HG02623 (cell line): ENCODE results near the gene TXNDC9.
"Not testable (repeated sequence)": the region's sequence is repeated elsewhere in the genome, so short reads cannot be mapped to it uniquely, and the experiment has no call there.

Source experiments
- ATAC-seq: cut with Tn5 transposase; IDR thresholded peaks from one replicate; pipeline ENCODE4 v1.9.1; 2021; ENCODE audit warnings: moderate library complexity; ENCODE audit not compliant: unreplicated experiment

Gene TXNDC9

DNA sequence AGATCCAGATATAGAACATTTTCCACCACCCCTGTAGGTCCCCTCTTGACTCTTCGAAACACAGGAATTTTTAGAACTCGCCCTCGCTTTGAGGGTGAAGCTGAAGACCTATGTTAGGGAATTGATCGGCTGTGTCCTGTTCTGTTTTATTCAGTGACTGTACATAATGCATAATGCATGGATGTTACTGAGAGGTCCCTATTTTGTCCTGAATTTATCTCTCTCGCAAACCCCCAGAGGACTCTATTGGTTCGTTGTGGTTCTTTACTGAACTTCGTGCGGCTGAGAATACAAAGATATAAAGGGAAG is 625 bp upstream of the TXNDC9 start:
- ATAC-seq, result no peak

DNA sequence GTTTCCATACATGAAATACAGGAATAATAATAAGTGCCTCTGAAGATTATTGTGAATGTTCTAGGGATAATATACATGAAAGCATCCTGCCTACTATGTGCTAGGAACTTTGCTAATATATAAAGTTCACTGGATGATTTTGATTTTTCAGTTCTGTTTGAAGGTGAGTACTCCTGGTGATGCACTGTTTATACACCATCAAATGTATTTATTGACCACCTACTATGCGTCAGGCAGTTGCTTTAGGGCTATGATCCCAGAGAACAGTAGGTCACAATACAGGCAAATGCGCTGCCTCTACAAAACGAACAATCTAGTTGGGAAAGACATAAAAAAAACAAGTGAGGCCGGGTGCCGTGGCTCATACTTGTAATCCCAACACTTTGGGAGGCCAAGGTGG is 10.7 kb downstream of the TXNDC9 start:
- no peak for ATAC-seq

DNA sequence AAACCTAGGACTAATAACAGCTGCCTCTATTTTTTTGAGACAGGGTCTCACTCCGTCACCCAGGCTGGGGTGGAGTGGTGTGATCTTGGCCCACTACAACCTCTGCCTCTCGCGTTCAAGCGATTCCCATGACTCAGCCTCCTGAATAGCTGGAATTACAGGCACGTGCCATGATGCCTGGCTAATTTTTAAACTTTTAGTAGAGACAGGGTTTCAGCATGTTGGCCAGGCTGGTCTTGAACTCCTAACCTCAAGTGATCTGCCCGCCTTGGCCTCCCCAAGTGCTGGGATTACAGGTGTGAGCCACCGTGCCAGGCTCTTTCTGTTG is 18.3 kb downstream of the TXNDC9 start:
- not testable (repeated sequence) for ATAC-seq

DNA sequence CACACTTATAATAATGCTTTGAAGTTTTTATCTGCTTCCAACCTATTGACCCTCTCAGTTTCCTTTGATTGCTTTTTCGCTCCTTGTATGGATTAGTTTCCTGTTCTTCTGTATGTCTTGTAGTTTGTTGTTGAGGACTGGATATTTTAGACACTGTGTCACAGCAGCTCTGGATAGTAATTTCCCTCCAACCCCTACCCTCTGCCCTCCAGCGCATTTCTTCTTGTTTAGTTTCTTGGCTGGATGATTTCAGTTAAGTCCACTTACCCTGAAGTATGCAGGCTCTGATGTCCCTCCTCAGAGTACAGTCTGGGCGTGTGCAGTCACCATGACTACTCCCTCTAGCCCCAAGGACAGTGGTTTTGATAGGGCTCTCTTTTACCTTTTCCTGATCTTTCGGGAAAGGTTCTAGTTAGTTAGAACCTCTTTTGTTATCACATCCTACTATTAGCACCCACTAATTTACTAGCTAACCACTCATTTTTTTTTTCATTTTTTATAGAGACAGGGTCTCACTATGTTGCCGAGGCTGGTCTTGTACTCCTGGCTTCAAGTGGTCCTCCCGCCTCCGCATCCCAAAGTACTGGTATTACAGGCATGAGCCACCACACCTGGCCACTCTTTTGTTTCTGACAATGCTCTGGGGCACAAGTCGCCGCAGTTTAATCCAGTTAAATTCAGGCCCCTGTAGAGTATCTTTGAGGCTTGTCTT is 18.8 kb downstream of the TXNDC9 start:
- no peak for ATAC-seq

DNA sequence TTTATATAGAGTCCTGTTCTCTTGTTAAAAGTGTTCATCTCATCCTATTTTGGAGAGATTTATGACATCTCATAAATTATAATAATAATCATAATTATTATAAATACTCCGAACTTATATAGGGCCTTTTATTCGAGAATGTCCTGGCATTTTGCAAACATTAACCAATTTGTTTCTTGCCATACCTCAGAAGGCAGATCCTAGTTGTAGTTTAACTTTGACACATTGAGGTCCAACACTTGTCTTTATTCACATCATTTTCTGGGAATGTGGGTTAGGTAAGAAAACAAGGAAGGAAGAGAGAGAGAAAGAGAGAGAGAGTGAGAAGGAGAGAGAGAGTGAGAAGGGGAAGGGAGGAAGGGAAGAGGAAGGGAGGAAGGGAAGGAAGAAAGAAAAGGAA is 35.0 kb downstream of the TXNDC9 start, which contains the start of gene LYG1:
TSS of gene LYG1 (minus strand) at position 101 of the 400 bp plus-strand sequence. CDS start 5,527 bp downstream, outside the sequence.
- ATAC-seq, result not testable (repeated sequence)

DNA sequence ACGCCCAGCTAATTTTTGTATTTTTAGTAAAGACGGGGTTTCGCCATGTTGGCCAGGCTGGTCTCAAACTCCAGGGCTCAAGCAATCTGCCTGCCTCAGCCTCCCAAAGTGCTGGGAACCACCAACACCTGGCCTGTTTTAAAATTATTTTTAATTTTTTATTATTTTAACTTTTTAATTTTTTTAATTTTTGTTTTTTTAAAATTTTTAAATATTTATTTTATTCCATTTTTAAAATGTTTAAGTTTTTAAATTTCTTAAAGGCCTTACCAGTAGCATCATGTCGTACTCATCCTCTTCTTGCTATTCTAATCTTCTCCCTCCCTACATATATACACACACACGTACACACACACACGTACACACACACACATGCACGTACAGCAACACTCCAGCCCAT is 36.6 kb downstream of the TXNDC9 start:
- ATAC-seq, result no peak

DNA sequence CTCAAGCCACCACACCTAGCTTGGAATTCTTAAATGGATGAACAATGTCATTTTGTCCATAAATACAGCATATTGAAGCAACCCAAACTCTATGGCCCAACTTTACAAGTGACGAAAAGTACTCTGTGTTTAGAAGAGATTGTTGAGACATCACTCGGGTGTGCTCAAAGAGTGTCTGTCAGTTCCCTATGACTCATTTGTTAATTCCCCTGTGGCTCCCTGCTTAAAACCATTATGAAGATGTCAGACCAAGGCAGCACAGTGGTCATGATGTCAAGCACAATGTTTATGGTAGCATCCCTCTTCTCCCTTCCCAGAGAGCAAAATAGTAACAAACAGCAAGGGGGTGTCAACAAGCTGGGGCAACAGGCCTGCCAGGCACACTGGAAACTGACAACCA is 38.1 kb downstream of the TXNDC9 start:
- ATAC-seq, result no peak

DNA sequence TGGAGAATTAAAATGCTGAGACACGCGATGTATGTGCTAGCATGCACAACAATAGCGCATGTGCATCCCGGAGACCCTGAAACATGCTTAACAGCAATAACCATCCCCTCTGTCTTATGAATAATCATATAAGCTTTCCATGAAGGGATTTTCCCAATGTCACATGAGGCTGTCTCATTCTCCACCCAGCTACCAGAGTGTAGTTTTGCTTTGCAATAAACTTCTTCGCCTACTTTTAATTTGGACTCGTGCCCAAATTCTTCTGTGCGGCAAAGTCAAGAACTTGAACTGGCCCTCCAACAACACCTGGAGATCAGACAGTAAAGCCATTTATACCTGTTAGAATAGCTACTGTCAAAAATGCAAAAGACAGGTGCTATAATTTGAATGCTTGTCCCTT is 50.6 kb downstream of the TXNDC9 start:
- ATAC-seq, result no peak

DNA sequence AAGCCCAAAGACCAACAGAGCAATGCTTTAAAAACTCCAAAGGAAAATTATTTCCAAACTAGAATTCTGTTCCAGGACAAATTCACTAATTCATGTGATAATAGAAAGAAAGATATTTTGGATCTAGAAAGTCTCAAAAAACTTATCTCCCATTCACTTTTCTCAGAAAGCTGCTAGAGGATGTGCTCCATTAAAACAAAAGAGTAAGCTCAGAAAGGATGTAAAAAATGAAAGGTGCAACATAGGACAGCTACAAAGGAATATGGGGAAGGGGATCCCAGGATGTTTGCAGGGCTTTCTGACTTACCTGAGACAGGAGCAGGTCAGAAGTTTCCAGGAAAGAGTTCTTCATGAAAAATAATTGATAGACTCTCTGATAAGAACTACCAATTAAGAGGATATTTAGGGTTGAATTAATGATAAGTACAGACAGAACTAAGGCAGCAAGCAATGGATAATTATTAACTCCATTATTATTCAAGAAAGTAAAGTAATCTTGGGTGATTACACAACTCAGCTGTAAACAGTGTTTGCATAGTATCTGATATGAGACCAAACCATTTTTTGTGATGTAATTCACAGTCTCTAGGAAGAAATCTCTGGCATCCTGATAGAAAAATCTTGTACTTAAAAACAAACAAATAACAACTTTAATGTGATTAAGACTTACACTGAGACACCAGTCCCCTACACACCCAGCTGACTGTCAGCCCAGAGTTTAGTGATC is 56.0 kb downstream of the TXNDC9 start:
- no peak for ATAC-seq

DNA sequence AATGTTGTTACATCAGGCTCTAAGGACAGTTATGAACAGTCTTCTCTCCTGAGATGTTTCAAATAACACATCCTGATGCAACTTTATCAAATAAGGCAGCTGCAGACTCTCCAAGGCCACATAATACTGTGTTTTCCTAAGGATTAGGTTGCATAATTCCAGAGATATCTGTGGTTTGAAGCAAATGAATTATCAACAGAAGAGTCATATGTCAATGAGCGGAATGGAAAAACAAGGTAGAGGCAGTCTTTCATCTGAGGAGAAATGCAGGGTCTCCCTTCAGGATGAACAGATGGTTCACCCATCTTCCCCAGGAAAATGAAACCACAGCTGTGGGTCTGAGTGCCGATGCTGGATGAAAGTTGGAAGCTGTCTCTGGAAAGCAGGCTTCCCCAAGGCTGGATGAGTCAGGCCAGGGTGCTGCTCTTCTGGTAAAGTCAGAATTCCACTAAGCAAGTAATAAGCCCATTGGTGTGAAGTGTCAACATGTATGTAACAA is 57.3 kb downstream of the TXNDC9 start:
- no peak for ATAC-seq

DNA sequence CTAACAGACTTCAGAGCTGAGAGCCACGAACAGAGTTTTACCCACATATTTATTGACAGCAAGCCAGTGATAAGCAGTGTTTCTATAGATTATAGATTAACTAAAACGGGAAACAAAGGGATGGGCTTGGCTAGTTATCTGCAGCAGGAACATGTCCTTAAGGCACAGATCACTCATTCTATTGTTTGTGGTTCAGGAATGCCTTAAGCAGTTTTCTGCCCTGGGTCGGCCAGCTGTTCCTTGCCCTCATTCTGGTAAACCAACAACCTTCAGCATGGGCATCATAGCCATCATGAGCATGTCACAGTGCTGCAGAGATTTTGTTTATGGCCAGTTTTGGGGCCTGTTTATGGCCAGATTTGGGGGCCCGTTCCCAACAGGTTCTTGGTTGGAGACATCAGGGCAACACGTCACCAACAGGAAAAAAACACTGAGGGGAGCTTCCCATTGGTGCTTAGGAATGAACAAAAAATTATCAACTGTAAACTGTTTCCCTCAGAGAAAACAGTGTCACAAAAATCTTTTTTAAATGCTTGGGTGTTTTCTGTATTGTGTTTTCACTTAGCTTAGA is 57.9 kb downstream of the TXNDC9 start:
- not testable (repeated sequence) for ATAC-seq

DNA sequence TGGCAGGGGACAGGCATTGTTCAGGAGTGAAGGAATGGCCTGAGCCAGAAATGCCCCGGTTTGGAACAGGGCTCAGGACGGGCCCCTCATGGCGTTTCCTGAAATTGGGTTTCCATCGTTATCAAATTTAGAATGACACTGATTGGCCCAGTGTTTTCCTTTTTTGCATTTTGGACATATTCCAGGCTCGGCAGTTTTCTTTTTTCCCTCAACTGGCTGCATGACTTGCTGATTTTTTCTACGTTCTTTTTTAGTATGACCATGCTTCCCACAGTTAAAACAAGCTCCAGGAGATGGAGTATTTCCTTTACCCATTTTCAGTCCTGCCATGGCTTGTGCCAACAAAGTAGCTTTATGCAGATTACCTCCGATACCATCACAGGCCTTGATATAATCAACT is 60.3 kb downstream of the TXNDC9 start:
- no peak for ATAC-seq
